GM12878 (cell line): Measurements from ENCODE around the gene C8B. TPM values are rescaled to one million over a fixed set of nuclear protein-coding genes. Genes with fewer than 3 reads are reported as not detected.

ENCODE experiments used
- ATAC-seq: fragments of 200-7000 bp; cut with Tn5 transposase; 3 replicates; pipeline ENCODE4 v1.9.1; 2020; ENCODE audit warnings: mild to moderate bottlenecking, moderate library complexity
- BruUV-seq: library from RNA; stranded (reverse); fragments of 400-500 nt; replicated peaks from 2 replicates; lab custom pipeline; 2021; lab: Mats Ljungman, UMichigan
- CTCF ChIA-PET: fragments of 300-600 bp; sonication (Branson Sonifier 250); formaldehyde crosslinking; extraction: SDS; loops from one replicate; lab custom pipeline; 2021; ENCODE audit warnings: inconsistent platforms; lab: Yijun Ruan, JAX
- POLR2A ChIA-PET: fragments of 350-600 bp; formaldehyde crosslinking; extraction: SDS; loops from one replicate; lab custom pipeline; 2021; ENCODE audit warnings: inconsistent platforms; lab: Charles Lee
- RAD21 ChIA-PET: fragments of 300-600 bp; sonication (Branson Sonifier 250); formaldehyde crosslinking; loops from one replicate; lab custom pipeline; 2023; ENCODE audit warnings: antibody characterized with exemption; ENCODE audit not compliant: unreplicated experiment; lab: Charles Lee
- SMC1A ChIA-PET: fragments of 300-600 bp; sonication (Branson Sonifier 250); formaldehyde crosslinking; loops from one replicate; lab custom pipeline; 2023; ENCODE audit not compliant: unreplicated experiment, uncharacterized antibody; lab: Charles Lee
- DNase-seq: peaks from one replicate; pipeline ENCODE4 v3.0.0-alpha.2; 2011; ENCODE audit warnings: low read depth, low spot score
- FAIRE-seq: peaks from 3 replicates; lab custom pipeline; 2011; peaks lifted over from hg19 to GRCh38; lab: Jason Lieb, UNC
- H2AFZ ChIP-seq: 2 replicates; pipeline ENCODE4 v1.6.0; 2011; ENCODE audit warnings: low read depth, low read length, control low read depth; ENCODE audit not compliant: control insufficient read depth
- H3K27ac ChIP-seq: 2 replicates; pipeline ENCODE4 v1.5.1; 2011; ENCODE audit warnings: control low read depth; ENCODE audit not compliant: control insufficient read depth, insufficient read depth
- H3K27me3 ChIP-seq, 2 experiments: replicated peaks in 1 of 2; 2 replicates each; pipeline versions ENCODE4 v1.6.0 to v1.6.1; 2011; ENCODE audit warnings: low read length in 1 of 2; ENCODE audit not compliant: control insufficient read depth in 2 of 2, insufficient read depth in 2 of 2
- H3K36me3 ChIP-seq, 2 experiments: 2 replicates each; pipeline ENCODE4 v1.5.1; 2011; ENCODE audit warnings: low read length in 1 of 2; ENCODE audit not compliant: control insufficient read depth in 2 of 2, insufficient read depth in 2 of 2
- H3K4me1 ChIP-seq: 2 replicates; pipeline ENCODE4 v1.6.1; 2011; ENCODE audit warnings: mild to moderate bottlenecking, low read length, moderate library complexity, mixed read lengths; ENCODE audit not compliant: control insufficient read depth, insufficient read depth
- H3K4me2 ChIP-seq: 2 replicates; pipeline ENCODE4 v1.6.0; 2011; ENCODE audit warnings: control low read depth; ENCODE audit not compliant: control insufficient read depth, insufficient read depth
- H3K4me3 ChIP-seq: fragments of 200-600 bp; sonication (generic); 2 replicates; pipeline ENCODE4 v1.5.1; 2016
- H3K79me2 ChIP-seq: 2 replicates; pipeline ENCODE4 v1.6.0; 2011; ENCODE audit warnings: low read length; ENCODE audit not compliant: control insufficient read depth, insufficient read depth
- H3K9ac ChIP-seq: 2 replicates; pipeline ENCODE4 v1.8.0; 2011; ENCODE audit warnings: low read length, control low read depth, mixed read lengths; ENCODE audit not compliant: control insufficient read depth, insufficient read depth
- H3K9me3 ChIP-seq: replicated peaks from 3 replicates; pipeline ENCODE4 v1.5.1; 2011; ENCODE audit warnings: mild to moderate bottlenecking, low read length; ENCODE audit not compliant: control insufficient read depth, insufficient read depth
- H4K20me1 ChIP-seq: 2 replicates; pipeline ENCODE4 v1.6.0; 2011; ENCODE audit not compliant: control insufficient read depth, insufficient read depth
- CEBPB ChIP-seq, 2 experiments: fragments of 150-350 bp in 1 of 2; IDR thresholded peaks; 2 replicates each; pipeline ENCODE4 v1.6.1; 2012 to 2014; ENCODE audit warnings: low read depth in 2 of 2, low read length in 2 of 2, borderline replicate concordance in 1 of 2, inconsistent platforms in 1 of 2
- EGR1 ChIP-seq, 2 experiments: IDR thresholded peaks; 1 replicate in 1 of 2; 2 replicates in 1 of 2; pipeline ENCODE4 v1.6.1; 2011 to 2012; ENCODE audit warnings: low read depth in 2 of 2, low read length in 2 of 2, borderline replicate concordance in 1 of 2, mild to moderate bottlenecking in 1 of 2, moderate library complexity in 1 of 2
- ESRRA ChIP-seq: IDR thresholded peaks from 2 replicates; pipeline ENCODE4 v1.6.1; 2012; ENCODE audit warnings: mild to moderate bottlenecking, low read length, improper control_type of control experiment
- GABPA ChIP-seq: IDR thresholded peaks from 2 replicates; pipeline ENCODE4 v1.6.1; 2014; ENCODE audit warnings: antibody characterized with exemption, low read depth, mild to moderate bottlenecking, inconsistent platforms
- WRNIP1 ChIP-seq: IDR thresholded peaks from 2 replicates; pipeline ENCODE4 v1.6.1; 2011; ENCODE audit warnings: low read depth, low read length, improper control_type of control experiment, borderline replicate concordance
- ZZZ3 ChIP-seq: IDR thresholded peaks from 2 replicates; pipeline ENCODE4 v1.6.1; 2011; ENCODE audit warnings: low read depth; ENCODE audit not compliant: control insufficient read depth, insufficient read length
- WGBS: methylation state at CpG from one replicate; pipeline ENCODE4 v1.1.6; 2016; ENCODE audit warnings: low lambda C conversion rate; ENCODE audit not compliant: insufficient replicate concordance, insufficient coverage; ENCODE audit errors: missing lambda C conversion rate; 5-methylcytosine and 5-hydroxymethylcytosine counted together
- in situ Hi-C: fragments of 300-500 bp; cut with MboI; formaldehyde crosslinking; loops from 9 replicates; pipeline ENCODE4 v1.14.3; 2018; ENCODE audit warnings: mixed read lengths
- intact Hi-C: fragments of 100-400 bp; cut with micrococcal nuclease; formaldehyde crosslinking; loops from one replicate; pipeline ENCODE4 v1.14.2; 2022; ENCODE audit not compliant: unreplicated experiment
- polyA plus RNA-seq, 11 experiments: library from polyadenylated mRNA; depleted of rRNA in 4 of 11; unstranded in 6 of 11; stranded (reverse) in 5 of 11; fragments of >200 nt; fragmentation: Nextera tagmentation in 4 of 11; fragmentation: Illumina TruSeq in 1 of 11; extraction: Ambion mirVana in 4 of 11; extraction: Trizol in 1 of 11; gene quantifications; 1 replicate in 1 of 11; 2 replicates in 10 of 11; pipeline versions ENCODE4 v1.2.1 to v1.2.3, GENCODE V29; 2011 to 2016; ENCODE audit warnings: inconsistent platforms in 2 of 11, missing spikeins in 2 of 11, low read depth in 1 of 11
- total RNA-seq, 4 experiments: library from RNA; depleted of rRNA in 3 of 4; stranded (reverse); fragments of >200 nt in 3 of 4; fragmentation: Illumina TruSeq in 1 of 4; extraction: Trizol in 1 of 4; gene quantifications; 2 replicates each; pipeline versions ENCODE4 v1.2.1 to v1.2.3, GENCODE V29; 2013 to 2021
- TF ChIP-seq, protein P1 (sequence below): fragments of 450-650 bp; formaldehyde crosslinking; IDR thresholded peaks from 2 replicates; pipeline ENCODE4 v1.5.0; 2022; ENCODE audit warnings: mild to moderate bottlenecking, missing genetic modification characterization
- TF ChIP-seq, protein P2 (sequence below): IDR thresholded peaks from 2 replicates; pipeline ENCODE4 v1.6.1; 2012; ENCODE audit warnings: low read length, inconsistent platforms
- TF ChIP-seq, protein P3 (sequence below): fragments of 450-650 bp; IDR thresholded peaks from 2 replicates; pipeline ENCODE4 v1.6.1; 2016; ENCODE audit warnings: mild to moderate bottlenecking
- TF ChIP-seq, protein P4 (sequence below): fragments of 450-650 bp; formaldehyde crosslinking; IDR thresholded peaks from 2 replicates; pipeline ENCODE4 v1.4.0; 2020; ENCODE audit warnings: mild to moderate bottlenecking, moderate library complexity

Gene C8B
- total and polyA plus RNA-seq, 10 of the 15 experiments (the other 5 are each of a cell fraction or from before 2014, with no cell fraction given): not detected

DNA sequence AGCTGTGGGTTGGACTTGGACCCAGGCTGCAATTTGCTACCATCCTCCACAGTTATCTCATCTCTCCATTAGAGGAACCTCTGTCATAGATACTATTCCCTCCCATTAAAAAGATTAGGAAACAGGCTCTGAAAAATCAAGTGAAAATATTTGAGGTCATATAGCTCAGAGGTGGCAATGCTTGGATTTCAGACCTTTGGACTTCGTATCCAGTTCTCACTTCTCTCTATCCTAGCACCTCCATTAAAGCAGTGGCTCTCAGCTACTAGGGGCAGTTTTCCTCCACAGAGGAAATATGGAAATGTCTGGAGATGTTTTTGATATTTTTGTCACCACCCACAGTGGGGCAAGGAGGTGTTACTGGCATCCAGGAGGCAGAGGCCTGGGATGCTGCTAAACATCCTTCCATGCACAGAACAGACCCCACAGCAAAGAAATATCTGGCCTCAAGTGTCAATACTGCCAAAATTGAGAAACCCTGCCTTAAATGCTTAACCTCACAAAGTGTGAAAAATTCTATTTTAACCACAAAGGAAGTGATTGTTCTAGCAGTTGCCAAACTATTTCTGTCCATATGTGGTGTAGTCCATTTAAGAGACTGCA is 57.1 kb downstream of the C8B start:
- in situ Hi-C loops: no loop called here
- no TSS peak for BruUV-seq
- H3K27ac ChIP-seq: no peak overlapping the region
- no peaks in the 10 kb centered on the region for H4K20me1 ChIP-seq
- no peak for FAIRE-seq
- H3K4me2 ChIP-seq: no peak overlapping the region
- H3K36me3 ChIP-seq: no peaks in the 10 kb centered on the region
- H3K4me1 ChIP-seq: no peaks in the 10 kb centered on the region
- H3K4me3 ChIP-seq: no peak overlapping the region
- ChIA-PET SMC1A (interaction anchor here (0.5 to 1.1 kb wide), 2 partner anchors 16 to 207 kb away, joined by 3 read pairs; no protein-coding TSS in a partner anchor), CTCF (interaction anchor here (0.6 kb wide), 1 partner anchor 335 kb away, joined by 3 read pairs; no protein-coding TSS in a partner anchor), POLR2A (no interaction called here), RAD21 (no interaction called here)
- WGBS: 14% methylated on average over 1 of the region's 1 CpG
- H3K79me2 ChIP-seq: no peaks in the 10 kb centered on the region
- intact Hi-C loops: no loop called here
- TF ChIP-seq, protein P1, sequence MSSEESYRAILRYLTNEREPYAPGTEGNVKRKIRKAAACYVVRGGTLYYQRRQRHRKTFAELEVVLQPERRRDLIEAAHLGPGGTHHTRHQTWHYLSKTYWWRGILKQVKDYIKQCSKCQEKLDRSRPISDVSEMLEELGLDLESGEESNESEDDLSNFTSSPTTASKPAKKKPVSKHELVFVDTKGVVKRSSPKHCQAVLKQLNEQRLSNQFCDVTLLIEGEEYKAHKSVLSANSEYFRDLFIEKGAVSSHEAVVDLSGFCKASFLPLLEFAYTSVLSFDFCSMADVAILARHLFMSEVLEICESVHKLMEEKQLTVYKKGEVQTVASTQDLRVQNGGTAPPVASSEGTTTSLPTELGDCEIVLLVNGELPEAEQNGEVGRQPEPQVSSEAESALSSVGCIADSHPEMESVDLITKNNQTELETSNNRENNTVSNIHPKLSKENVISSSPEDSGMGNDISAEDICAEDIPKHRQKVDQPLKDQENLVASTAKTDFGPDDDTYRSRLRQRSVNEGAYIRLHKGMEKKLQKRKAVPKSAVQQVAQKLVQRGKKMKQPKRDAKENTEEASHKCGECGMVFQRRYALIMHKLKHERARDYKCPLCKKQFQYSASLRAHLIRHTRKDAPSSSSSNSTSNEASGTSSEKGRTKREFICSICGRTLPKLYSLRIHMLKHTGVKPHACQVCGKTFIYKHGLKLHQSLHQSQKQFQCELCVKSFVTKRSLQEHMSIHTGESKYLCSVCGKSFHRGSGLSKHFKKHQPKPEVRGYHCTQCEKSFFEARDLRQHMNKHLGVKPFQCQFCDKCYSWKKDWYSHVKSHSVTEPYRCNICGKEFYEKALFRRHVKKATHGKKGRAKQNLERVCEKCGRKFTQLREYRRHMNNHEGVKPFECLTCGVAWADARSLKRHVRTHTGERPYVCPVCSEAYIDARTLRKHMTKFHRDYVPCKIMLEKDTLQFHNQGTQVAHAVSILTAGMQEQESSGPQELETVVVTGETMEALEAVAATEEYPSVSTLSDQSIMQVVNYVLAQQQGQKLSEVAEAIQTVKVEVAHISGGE: no peak
- no peak for TF ChIP-seq CEBPB (IDR thresholded peaks at IDR 0.05; ENCODE audit: borderline replicate concordance in 1 of 2, low read depth in 2 of 2, low read length in 2 of 2)
- TF ChIP-seq, protein P2, sequence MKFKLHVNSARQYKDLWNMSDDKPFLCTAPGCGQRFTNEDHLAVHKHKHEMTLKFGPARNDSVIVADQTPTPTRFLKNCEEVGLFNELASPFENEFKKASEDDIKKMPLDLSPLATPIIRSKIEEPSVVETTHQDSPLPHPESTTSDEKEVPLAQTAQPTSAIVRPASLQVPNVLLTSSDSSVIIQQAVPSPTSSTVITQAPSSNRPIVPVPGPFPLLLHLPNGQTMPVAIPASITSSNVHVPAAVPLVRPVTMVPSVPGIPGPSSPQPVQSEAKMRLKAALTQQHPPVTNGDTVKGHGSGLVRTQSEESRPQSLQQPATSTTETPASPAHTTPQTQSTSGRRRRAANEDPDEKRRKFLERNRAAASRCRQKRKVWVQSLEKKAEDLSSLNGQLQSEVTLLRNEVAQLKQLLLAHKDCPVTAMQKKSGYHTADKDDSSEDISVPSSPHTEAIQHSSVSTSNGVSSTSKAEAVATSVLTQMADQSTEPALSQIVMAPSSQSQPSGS: no peak
- TF ChIP-seq ESRRA: no peak
- TF ChIP-seq EGR1 (IDR thresholded peaks at IDR 0.05; ENCODE audit: borderline replicate concordance in 1 of 2, low read depth in 2 of 2, low read length in 2 of 2): no peak
- no peak for TF ChIP-seq ZZZ3
- TF ChIP-seq, protein P3, sequence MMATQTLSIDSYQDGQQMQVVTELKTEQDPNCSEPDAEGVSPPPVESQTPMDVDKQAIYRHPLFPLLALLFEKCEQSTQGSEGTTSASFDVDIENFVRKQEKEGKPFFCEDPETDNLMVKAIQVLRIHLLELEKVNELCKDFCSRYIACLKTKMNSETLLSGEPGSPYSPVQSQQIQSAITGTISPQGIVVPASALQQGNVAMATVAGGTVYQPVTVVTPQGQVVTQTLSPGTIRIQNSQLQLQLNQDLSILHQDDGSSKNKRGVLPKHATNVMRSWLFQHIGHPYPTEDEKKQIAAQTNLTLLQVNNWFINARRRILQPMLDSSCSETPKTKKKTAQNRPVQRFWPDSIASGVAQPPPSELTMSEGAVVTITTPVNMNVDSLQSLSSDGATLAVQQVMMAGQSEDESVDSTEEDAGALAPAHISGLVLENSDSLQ: no peak
- TF ChIP-seq, protein P4, sequence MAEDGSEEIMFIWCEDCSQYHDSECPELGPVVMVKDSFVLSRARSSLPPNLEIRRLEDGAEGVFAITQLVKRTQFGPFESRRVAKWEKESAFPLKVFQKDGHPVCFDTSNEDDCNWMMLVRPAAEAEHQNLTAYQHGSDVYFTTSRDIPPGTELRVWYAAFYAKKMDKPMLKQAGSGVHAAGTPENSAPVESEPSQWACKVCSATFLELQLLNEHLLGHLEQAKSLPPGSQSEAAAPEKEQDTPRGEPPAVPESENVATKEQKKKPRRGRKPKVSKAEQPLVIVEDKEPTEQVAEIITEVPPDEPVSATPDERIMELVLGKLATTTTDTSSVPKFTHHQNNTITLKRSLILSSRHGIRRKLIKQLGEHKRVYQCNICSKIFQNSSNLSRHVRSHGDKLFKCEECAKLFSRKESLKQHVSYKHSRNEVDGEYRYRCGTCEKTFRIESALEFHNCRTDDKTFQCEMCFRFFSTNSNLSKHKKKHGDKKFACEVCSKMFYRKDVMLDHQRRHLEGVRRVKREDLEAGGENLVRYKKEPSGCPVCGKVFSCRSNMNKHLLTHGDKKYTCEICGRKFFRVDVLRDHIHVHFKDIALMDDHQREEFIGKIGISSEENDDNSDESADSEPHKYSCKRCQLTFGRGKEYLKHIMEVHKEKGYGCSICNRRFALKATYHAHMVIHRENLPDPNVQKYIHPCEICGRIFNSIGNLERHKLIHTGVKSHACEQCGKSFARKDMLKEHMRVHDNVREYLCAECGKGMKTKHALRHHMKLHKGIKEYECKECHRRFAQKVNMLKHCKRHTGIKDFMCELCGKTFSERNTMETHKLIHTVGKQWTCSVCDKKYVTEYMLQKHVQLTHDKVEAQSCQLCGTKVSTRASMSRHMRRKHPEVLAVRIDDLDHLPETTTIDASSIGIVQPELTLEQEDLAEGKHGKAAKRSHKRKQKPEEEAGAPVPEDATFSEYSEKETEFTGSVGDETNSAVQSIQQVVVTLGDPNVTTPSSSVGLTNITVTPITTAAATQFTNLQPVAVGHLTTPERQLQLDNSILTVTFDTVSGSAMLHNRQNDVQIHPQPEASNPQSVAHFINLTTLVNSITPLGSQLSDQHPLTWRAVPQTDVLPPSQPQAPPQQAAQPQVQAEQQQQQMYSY: no peak
- no peak for TF ChIP-seq GABPA
- TF ChIP-seq WRNIP1: no peak
- no peak for DNase-seq
- H3K27me3 ChIP-seq: peaks cover 0 to 2% of the 10 kb centered on the region in 2 experiments; a peak in 1 of 4 replicates
- no peak overlapping the region for H2AFZ ChIP-seq
- H3K9me3 ChIP-seq: no peaks in the 10 kb centered on the region
- no peak for ATAC-seq
- H3K9ac ChIP-seq: no peak overlapping the region
